VCaP (cell line): Measurements from ENCODE around the gene PCCB.
A peak's percentile ranks its signal among the peaks of the same experiment; 100 is the strongest.
"Not testable (repeated sequence)": the region's sequence is repeated elsewhere in the genome, so short reads cannot be mapped to it uniquely, and the experiment has no call there.

ENCODE experiments used
- H3K27ac ChIP-seq: fragments of 450-650 bp; 2 replicates; pipeline ENCODE4 v1.5.1; 2017
- TF ChIP-seq, protein P1 (sequence below): fragments of 450-650 bp; conservative IDR thresholded peaks from 2 replicates; pipeline ENCODE4 v1.5.1; 2017; ENCODE audit warnings: mild to moderate bottlenecking, moderate library complexity

PCCB gene

DNA sequence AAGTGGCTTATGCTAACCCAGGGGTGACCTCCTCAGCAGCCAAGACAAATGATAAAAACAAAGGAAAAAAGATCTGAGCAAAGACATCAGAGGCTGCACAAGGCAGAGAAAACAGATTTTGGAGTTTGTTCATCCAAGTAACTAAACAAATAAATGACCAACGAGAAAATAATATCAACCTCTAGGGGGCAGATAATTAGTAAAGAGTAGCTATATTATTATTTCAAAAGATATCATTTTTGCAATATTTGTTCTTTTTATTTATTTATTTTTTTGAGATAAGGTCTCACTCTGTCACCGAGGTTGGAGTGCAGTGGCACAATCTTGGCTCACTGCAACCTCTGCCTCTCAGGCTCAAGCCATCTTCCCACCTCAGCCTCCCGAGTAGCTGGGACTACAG is 101.8 kb downstream of the PCCB start:
- no peak overlapping the region for H3K27ac ChIP-seq
- TF ChIP-seq, protein P1, sequence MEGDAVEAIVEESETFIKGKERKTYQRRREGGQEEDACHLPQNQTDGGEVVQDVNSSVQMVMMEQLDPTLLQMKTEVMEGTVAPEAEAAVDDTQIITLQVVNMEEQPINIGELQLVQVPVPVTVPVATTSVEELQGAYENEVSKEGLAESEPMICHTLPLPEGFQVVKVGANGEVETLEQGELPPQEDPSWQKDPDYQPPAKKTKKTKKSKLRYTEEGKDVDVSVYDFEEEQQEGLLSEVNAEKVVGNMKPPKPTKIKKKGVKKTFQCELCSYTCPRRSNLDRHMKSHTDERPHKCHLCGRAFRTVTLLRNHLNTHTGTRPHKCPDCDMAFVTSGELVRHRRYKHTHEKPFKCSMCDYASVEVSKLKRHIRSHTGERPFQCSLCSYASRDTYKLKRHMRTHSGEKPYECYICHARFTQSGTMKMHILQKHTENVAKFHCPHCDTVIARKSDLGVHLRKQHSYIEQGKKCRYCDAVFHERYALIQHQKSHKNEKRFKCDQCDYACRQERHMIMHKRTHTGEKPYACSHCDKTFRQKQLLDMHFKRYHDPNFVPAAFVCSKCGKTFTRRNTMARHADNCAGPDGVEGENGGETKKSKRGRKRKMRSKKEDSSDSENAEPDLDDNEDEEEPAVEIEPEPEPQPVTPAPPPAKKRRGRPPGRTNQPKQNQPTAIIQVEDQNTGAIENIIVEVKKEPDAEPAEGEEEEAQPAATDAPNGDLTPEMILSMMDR, result 0 out of 2 replicates have a peak, but pooled peaks have one; percentile 7

DNA sequence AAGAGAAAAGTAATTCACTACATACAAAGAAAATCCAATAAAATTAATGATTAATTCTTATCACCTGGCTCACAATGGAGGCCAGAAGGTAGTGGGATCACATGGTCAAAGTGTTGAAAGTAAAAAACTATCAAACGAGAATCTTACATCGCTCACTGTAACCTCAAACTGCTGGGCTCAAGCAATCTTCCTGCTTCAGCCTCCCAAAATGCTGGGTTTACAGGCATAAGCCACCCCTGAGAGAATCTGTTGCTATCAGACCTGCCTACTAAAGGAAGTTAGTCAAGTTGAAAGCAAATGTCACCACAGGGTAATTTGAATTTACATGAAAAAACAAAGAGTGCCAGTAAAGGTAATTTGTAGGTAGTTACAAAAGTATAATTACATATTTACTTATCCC is 103.3 kb downstream of the PCCB start:
- peak overlapping the region; percentile 49 for H3K27ac ChIP-seq
- TF ChIP-seq, protein P1, result no peak

DNA sequence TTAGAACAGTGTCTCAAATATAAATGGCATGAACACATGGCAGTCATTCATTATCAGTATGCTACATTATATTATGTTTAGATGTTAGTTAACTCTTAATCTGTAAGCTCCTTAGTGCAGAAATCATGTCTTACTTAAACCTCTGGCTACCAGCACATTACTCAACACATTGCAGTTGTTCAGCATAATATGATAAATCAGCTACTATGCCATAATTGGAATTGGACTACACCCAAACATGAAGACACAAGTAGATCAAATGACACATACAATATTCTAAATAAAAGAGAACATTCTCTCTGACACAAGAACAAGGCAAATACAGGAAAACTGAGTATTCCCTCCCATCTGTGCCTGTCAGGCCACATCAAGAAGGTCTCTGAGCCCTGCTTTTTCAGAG is 116.1 kb downstream of the PCCB start:
- H3K27ac ChIP-seq, result no peak overlapping the region
- TF ChIP-seq, protein P1, result no peak

DNA sequence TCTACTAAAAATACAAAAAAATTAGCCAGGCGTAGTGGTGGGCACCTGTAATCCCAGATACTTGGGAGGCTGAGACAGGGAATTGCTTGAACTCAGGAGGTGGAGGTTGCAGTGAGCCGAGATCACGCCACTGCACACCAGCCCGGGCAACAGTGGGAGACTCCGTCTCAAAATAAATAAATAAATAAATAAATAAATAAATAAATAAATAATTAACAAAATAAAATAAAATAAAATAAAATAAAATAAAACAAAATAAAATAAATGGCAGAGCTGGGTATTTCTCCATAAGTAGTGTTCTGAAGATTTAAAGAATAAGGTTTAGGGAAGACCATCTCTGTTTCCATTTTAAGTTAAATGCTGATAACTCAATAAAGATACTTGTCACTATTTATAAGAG is 125.7 kb downstream of the PCCB start:
- H3K27ac ChIP-seq, result not testable (repeated sequence)

DNA sequence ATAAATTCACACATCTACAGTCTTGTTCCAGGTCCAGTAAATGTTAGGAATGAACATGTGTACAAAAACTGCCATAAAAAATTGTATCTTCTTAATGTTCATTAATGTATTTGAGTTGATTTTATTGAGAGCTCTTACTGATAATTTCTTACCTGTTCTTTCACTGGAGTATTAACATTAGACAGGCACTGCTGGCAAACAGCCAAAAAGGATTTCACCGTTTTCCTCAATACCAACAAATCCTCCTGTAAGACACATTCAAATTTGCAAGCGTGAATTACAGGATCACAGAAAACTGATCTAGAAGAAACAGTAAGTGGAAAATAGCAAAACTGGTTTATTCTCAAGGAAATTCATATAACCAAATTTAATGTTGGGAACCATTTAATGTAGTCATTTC is 127.4 kb downstream of the PCCB start:
- TF ChIP-seq, protein P1, result no peak
- H3K27ac ChIP-seq, result no peak overlapping the region

DNA sequence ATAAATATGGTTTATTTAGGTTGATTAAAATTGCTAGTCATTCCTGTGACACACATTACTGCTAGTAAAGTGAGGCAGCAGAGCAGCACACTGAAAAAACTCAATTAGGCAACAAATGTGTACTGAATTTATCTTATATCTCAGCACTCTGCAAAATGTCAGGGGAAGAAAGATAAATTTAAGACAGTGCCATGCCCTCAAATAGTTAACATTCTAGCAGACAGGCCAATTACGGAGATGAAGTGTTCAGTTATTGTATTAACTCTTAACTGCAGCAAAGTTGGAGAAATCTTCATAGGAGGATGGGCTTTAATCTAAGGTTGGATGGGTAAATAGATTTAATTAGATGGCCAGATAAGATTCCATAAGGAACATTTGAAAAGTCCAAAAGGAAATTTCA is 127.9 kb downstream of the PCCB start:
- no peak overlapping the region for H3K27ac ChIP-seq
- TF ChIP-seq, protein P1, result no peak
